Upper lobe of left lung (tissue), 6 donors: Measurements from ENCODE around the gene TES. TPM values are rescaled to one million over a fixed set of nuclear protein-coding genes. Genes with fewer than 3 reads are reported as not detected.

ENCODE experiments used
- ATAC-seq, 2 donors: fragments of 200-7000 bp; cut with Tn5 transposase; one replicate each; pipeline ENCODE4 v1.9.1; 2022; ENCODE audit warnings: mild to moderate bottlenecking in 2 of 2, moderate library complexity in 2 of 2; ENCODE audit not compliant: low FRiP score in 2 of 2
- DNase-seq, 2 donors: peaks; one replicate each; pipeline ENCODE4 v3.0.0-alpha.2; 2019 to 2020
- H3K27ac ChIP-seq, 4 donors: fragments of 200-600 bp; sonication (generic); one replicate each; pipeline ENCODE4 v1.5.1; 2016 to 2019
- H3K27me3 ChIP-seq, 4 donors: fragments of 200-600 bp; sonication (generic); one replicate each; pipeline ENCODE4 v1.5.1; 2017 to 2019
- H3K36me3 ChIP-seq, 4 donors: fragments of 200-600 bp; sonication (generic); one replicate each; pipeline ENCODE4 v1.5.1; 2016 to 2019
- H3K4me1 ChIP-seq, 4 donors: fragments of 200-600 bp; sonication (generic); one replicate each; pipeline ENCODE4 v1.5.1; 2018 to 2019
- H3K4me3 ChIP-seq, 4 donors: fragments of 200-600 bp; sonication (generic); one replicate each; pipeline ENCODE4 v1.5.1; 2017 to 2019; ENCODE audit warnings: mild to moderate bottlenecking in 2 of 4, moderate library complexity in 1 of 4
- H3K9me3 ChIP-seq, 4 donors: fragments of 200-600 bp; sonication (generic); one replicate each; pipeline ENCODE4 v1.5.1; 2018 to 2019
- EP300 ChIP-seq, 4 donors: sonication (generic); formaldehyde crosslinking; IDR thresholded peaks; one replicate each; pipeline ENCODE4 v1.5.1; 2017; ENCODE audit warnings: antibody characterized with exemption in 4 of 4, control low read depth in 2 of 4
- POLR2A ChIP-seq, 4 donors: fragments of 450-650 bp; IDR thresholded peaks; one replicate each; pipeline ENCODE4 v1.5.1; 2016 to 2017; ENCODE audit warnings: antibody characterized with exemption in 4 of 4, mild to moderate bottlenecking in 2 of 4
- POLR2AphosphoS5 ChIP-seq, 2 donors: sonication (generic); formaldehyde crosslinking; IDR thresholded peaks; one replicate each; pipeline ENCODE4 v1.5.1; 2017; ENCODE audit warnings: antibody characterized with exemption in 2 of 2
- WGBS, 2 donors: methylation state at CpG; one replicate each; pipeline ENCODE4 v1.1.5; 2017 to 2018; 5-methylcytosine and 5-hydroxymethylcytosine counted together
- total RNA-seq, 6 donors: library from RNA; depleted of rRNA in 4 of 6; stranded (reverse); fragments of >200 nt in 4 of 6; gene quantifications; one replicate each; pipeline versions ENCODE4 v1.1.0 to v1.2.1, GENCODE V29; 2016 to 2021
- TF ChIP-seq, protein P1 (sequence below), 6 experiments: fragments of 450-650 bp in 4 of 6; fragments of 200-600 bp in 2 of 6; sonication (generic) in 2 of 6; IDR thresholded peaks; one replicate each; pipeline ENCODE4 v1.5.1; 2016 to 2019; ENCODE audit warnings: antibody characterized with exemption in 6 of 6
- donor health status: DM: no; HTN: no; CAD: no; lungs with moderate emphysema.
- donor health status: DM: no; HTN: yes; CAD: no; lungs with severe emphysema.

TES gene
- total RNA-seq, 6 donors from 2014 or later = 58.0 to 159 (median 87.1) TPM

DNA sequence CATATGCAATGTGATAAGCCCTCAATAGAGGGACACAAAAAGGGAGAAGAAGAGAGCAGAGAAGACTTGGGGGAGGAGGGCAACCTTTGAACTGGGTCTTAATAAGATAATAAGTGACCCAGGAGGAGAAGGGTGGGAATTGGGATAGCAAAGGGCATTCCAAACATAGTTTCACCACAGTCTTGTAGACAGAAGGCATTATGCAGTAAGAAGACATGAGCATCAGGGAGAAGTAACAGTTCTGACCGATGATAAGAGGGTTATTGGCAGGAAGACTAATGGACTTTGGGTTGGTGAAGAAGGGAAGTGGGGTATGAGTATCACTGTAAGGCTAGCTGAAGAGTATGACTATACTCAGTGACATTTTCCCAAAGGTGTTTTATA is 63.6 kb downstream of the TES start:
- WGBS, 2 donors = 73 to 92% methylated on average over 1 of the region's 1 CpG
- Histone ChIP-seq H3K4me3 (no peak overlapping the region), H3K27me3 (no peaks in the 10 kb centered on the region), H3K4me1 (peaks cover 5 to 24% (median 15%) of the 10 kb centered on the region in 4 donors), H3K36me3 (no peaks in the 10 kb centered on the region), H3K9me3 (no peaks in the 10 kb centered on the region), H3K27ac (peak overlapping the region in 1 of 4 donors; percentile 46)
- no peak for ATAC-seq
- no peak for DNase-seq
- no peak for TF ChIP-seq POLR2A (IDR thresholded peaks at IDR 0.05)
- no peak for TF ChIP-seq POLR2AphosphoS5 (IDR thresholded peaks at IDR 0.05)

DNA sequence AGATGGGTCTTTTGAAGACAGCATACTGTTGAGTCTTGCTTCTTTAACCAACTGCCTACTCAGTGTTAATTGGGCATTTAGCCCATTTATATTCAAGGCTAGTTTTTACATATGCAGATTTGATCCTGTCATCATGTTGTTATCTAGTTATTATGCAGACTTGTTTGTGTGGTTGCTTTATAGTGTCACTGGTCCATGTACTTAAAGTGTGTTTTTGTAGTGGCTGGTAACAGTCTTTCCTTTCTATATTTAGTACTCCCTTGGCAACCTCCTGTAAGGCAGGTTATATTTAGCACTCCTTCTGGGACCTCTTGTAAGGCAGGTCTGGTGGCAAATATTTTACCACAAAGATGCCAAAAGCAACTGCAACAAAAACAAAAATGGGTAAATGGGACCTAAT is 66.7 kb downstream of the TES start:
- no peaks in the 10 kb centered on the region for H3K27me3 ChIP-seq
- DNase-seq (no peak), ATAC-seq (no peak)
- no peaks in the 10 kb centered on the region for H3K36me3 ChIP-seq
- TF ChIP-seq POLR2AphosphoS5 (IDR thresholded peaks at IDR 0.05) (no peak), EP300 (IDR thresholded peaks at IDR 0.05) (no peak), POLR2A (IDR thresholded peaks at IDR 0.05) (no peak)
- TF ChIP-seq, protein P1, sequence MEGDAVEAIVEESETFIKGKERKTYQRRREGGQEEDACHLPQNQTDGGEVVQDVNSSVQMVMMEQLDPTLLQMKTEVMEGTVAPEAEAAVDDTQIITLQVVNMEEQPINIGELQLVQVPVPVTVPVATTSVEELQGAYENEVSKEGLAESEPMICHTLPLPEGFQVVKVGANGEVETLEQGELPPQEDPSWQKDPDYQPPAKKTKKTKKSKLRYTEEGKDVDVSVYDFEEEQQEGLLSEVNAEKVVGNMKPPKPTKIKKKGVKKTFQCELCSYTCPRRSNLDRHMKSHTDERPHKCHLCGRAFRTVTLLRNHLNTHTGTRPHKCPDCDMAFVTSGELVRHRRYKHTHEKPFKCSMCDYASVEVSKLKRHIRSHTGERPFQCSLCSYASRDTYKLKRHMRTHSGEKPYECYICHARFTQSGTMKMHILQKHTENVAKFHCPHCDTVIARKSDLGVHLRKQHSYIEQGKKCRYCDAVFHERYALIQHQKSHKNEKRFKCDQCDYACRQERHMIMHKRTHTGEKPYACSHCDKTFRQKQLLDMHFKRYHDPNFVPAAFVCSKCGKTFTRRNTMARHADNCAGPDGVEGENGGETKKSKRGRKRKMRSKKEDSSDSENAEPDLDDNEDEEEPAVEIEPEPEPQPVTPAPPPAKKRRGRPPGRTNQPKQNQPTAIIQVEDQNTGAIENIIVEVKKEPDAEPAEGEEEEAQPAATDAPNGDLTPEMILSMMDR (IDR thresholded peaks at IDR 0.05) = no peak
- H3K4me3 ChIP-seq = no peak overlapping the region
- no peaks in the 10 kb centered on the region for H3K9me3 ChIP-seq
- peaks cover 5 to 6% (median 5%) of the 10 kb centered on the region in 4 donors for H3K4me1 ChIP-seq
- no peak overlapping the region for H3K27ac ChIP-seq

DNA sequence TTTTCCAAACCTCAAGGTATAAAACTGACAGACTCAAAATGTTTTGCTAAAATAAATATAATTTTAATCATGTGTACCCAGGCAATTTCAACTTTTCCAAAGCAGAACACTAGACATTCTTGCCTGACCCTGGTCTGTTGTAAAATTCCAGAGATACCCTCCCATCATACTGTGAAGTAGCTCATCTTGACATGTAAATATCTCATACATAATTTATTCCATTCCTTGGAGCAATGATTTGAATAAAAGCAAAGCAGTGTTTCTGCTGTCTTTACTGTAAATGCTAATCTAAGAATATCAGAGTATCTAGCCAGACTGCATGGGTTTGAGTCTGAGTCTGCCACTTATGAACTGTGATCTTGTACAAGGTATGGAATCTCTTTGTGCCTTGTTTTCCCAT is 68.9 kb downstream of the TES start:
- Histone ChIP-seq H3K27me3 (no peaks in the 10 kb centered on the region), H3K9me3 (no peaks in the 10 kb centered on the region), H3K4me3 (no peak overlapping the region), H3K36me3 (no peaks in the 10 kb centered on the region), H3K27ac (no peak overlapping the region), H3K4me1 (no peaks in the 10 kb centered on the region)
- TF ChIP-seq EP300 (IDR thresholded peaks at IDR 0.05) (no peak), POLR2A (IDR thresholded peaks at IDR 0.05) (no peak), POLR2AphosphoS5 (IDR thresholded peaks at IDR 0.05) (no peak)
- TF ChIP-seq, protein P1 (IDR thresholded peaks at IDR 0.05) = no peak
- ATAC-seq (no peak), DNase-seq (no peak)

DNA sequence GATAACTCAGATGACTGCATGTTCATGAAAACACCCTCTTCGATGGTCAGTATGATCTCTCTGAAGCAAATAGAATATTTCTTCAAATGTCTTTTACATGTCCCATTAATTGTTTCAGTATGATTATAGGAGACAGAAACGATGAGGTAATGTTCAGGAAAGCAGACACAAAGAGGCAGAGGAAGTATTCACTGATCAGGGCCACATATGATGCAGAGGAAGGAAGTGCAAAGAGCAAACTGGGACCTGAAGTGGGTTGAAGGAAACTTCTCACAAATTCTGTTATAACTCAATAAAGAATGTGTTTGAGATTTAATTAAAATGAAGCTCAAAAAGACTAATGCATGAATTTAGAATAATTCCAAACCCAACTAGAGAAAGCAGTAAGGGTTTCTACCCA is 70.5 kb downstream of the TES start:
- Histone ChIP-seq H3K4me1 (no peaks in the 10 kb centered on the region), H3K4me3 (no peak overlapping the region), H3K27ac (no peak overlapping the region), H3K36me3 (no peaks in the 10 kb centered on the region), H3K9me3 (no peaks in the 10 kb centered on the region), H3K27me3 (no peaks in the 10 kb centered on the region)
- DNase-seq (no peak), ATAC-seq (no peak)
- TF ChIP-seq, protein P1 (IDR thresholded peaks at IDR 0.05) = no peak
- no peak for TF ChIP-seq POLR2A (IDR thresholded peaks at IDR 0.05)
- TF ChIP-seq POLR2AphosphoS5 (IDR thresholded peaks at IDR 0.05) = no peak
- no peak for TF ChIP-seq EP300 (IDR thresholded peaks at IDR 0.05)
- 57 to 59% methylated on average over 2 of the region's 2 CpGs for WGBS, 2 donors

DNA sequence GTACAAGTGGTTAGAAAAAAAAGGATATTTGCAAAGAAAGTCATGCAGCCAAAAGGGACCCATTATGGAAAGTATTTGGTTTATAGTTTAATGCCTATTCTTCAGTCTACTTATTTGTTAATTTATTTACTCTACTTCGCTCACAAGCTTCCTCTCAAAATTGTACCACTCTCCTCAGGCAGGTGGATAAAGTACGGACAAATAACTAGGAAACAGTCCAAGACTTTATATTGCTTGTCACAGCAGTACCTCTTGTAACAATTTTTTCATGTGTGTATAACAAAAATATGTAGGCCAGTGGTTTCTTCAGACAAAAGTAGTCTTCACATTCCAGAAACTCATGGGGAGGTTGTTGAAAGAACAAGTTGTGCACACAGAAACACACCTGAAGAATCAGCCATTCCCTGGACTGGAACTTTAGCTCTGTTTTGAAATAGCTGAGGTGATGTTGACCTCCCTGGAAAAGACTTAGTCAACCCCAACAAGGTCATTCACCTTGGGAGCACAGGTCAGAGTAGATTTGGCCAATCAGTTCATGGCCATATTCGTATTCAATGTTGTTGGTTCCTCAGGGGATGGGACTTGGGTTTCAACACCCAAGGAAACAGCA is 73.4 kb downstream of the TES start:
- WGBS, 2 donors = 65 to 82% methylated on average over 3 of the region's 3 CpGs
- no peaks in the 10 kb centered on the region for H3K9me3 ChIP-seq
- H3K4me3 ChIP-seq = no peak overlapping the region
- DNase-seq (peak in 1 of 2 donors; percentile 28), ATAC-seq (peak; percentile 34 to 88)
- no peak for TF ChIP-seq POLR2A (IDR thresholded peaks at IDR 0.05)
- peak in 3 of 4 donors; percentile 13 to 72 (median 23) for TF ChIP-seq EP300 (IDR thresholded peaks at IDR 0.05)
- TF ChIP-seq POLR2AphosphoS5 (IDR thresholded peaks at IDR 0.05) = peak in 1 of 2 donors; percentile 33
- TF ChIP-seq, protein P1 (IDR thresholded peaks at IDR 0.05) = no peak
- H3K4me1 ChIP-seq = peaks cover 0 to 6% (median 0%) of the 10 kb centered on the region in 4 donors
- no peaks in the 10 kb centered on the region for H3K27me3 ChIP-seq
- no peaks in the 10 kb centered on the region for H3K36me3 ChIP-seq
- H3K27ac ChIP-seq = peak overlapping the region in 3 of 4 donors; percentile 15 to 67 (median 52)
